Skeletal muscle tissue (tissue), 4 donors: Measurements from ENCODE around the gene TMEM167A. TPM values are rescaled to one million over a fixed set of nuclear protein-coding genes. Genes with fewer than 3 reads are reported as not detected.

Experiments used
- H3K27ac ChIP-seq: one replicate; pipeline ENCODE4 v1.7.0; 2013; ENCODE audit warnings: mild to moderate bottlenecking, low read depth, low read length, inconsistent platforms
- H3K27me3 ChIP-seq, 3 donors: one replicate each; pipeline ENCODE4 v1.7.0; 2013; ENCODE audit warnings: low read length in 3 of 3; ENCODE audit not compliant: control insufficient read depth in 3 of 3, insufficient read depth in 3 of 3
- H3K36me3 ChIP-seq, 3 donors: one replicate each; pipeline ENCODE4 v1.7.0; 2013; ENCODE audit warnings: low read length in 3 of 3; ENCODE audit not compliant: control insufficient read depth in 3 of 3, insufficient read depth in 3 of 3
- H3K4me1 ChIP-seq, 3 donors: one replicate each; pipeline ENCODE4 v1.7.0; 2013; ENCODE audit warnings: low read length in 3 of 3, mild to moderate bottlenecking in 3 of 3; ENCODE audit not compliant: control insufficient read depth in 3 of 3, insufficient read depth in 3 of 3
- H3K4me3 ChIP-seq, 3 donors: one replicate each; pipeline ENCODE4 v1.7.0; 2013; ENCODE audit warnings: low read length in 3 of 3
- H3K9ac ChIP-seq, 3 donors: one replicate each; pipeline ENCODE4 v1.7.0; 2013; ENCODE audit warnings: low read length in 3 of 3, mild to moderate bottlenecking in 3 of 3, moderate library complexity in 2 of 3, low read depth in 1 of 3
- H3K9me3 ChIP-seq, 3 donors: one replicate each; pipeline ENCODE4 v1.7.0; 2013; ENCODE audit warnings: low read length in 3 of 3; ENCODE audit not compliant: control insufficient read depth in 3 of 3
- total RNA-seq: library from RNA; depleted of rRNA; stranded (reverse); fragments of >200 nt; gene quantifications from one replicate; pipeline ENCODE4 v1.2.3, GENCODE V29; 2014
- donor health status: Osteomylitis.

Gene TMEM167A
- total RNA-seq, 1 donor from 2014 or later, result 44.9 TPM

DNA sequence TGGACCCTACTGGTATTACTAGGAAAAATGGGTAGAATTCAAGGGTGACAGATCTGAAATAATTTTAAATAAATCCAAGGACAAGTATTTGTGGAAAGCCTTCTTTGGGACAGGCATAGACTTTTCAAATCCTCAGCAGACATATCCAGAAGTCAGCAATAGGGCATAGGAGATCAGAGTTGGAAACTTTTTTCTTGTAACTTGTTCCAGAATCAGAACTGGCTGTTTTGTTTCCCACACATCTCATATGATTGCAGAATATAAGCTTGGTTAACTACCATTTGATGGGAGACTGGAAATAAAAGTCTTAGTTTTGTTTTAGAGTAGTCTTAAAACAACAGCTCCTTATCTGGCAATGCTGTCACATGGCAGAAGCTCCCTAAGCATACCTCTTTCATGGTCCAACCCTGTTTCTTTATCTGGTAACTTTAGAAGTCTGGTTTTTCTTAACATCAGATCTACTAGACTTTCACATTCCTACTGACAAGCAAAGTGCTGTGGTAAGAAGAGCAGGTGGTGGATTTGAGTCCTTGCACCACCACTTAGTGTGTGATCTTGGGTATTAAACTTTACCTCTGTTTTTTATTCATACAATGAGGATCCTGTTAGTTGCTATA, 25.3 kb upstream of the TMEM167A start:
- H3K27ac ChIP-seq, result no peak overlapping the region
- H3K4me1 ChIP-seq, result peaks cover 0 to 3% (median 0%) of the 10 kb centered on the region in 3 donors
- H3K9ac ChIP-seq, result no peak overlapping the region

DNA sequence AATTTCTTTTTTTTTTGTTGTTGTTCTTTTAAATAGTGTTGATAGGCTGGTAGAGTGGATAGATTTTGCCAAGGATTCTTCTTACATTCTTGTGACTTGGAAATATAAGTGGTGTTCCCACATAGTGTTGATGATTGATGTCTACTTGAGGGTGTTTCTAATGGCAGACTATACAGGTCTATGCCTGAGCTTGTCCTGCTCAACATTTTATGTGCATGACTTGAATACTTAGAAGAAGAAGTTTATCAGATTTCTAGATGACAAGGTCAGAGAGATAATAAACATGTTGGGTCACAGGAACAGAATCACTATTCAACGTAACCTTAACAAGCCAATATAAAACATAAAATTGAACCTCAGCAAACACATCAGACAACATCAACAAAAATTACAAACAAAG, 24.3 kb upstream of the TMEM167A start:
- Histone ChIP-seq H3K36me3 (no peaks in the 10 kb centered on the region), H3K4me3 (no peak overlapping the region), H3K4me1 (peaks cover 0 to 3% (median 0%) of the 10 kb centered on the region in 3 donors), H3K27ac (no peak overlapping the region), H3K27me3 (no peaks in the 10 kb centered on the region), H3K9ac (no peak overlapping the region), H3K9me3 (no peaks in the 10 kb centered on the region)

More for the DNA sequence above, 25.3 kb upstream of the TMEM167A start:
- Histone ChIP-seq H3K4me3 (no peak overlapping the region), H3K9me3 (no peaks in the 10 kb centered on the region), H3K36me3 (no peaks in the 10 kb centered on the region), H3K27me3 (no peaks in the 10 kb centered on the region)

GRCh38 chr5:83099445-83099844, 22.3 kb upstream of the TMEM167A start:
- no peaks in the 10 kb centered on the region for H3K36me3 ChIP-seq
- H3K9me3 ChIP-seq, result no peaks in the 10 kb centered on the region
- H3K27me3 ChIP-seq, result no peaks in the 10 kb centered on the region
- peaks cover 0 to 3% (median 0%) of the 10 kb centered on the region in 3 donors for H3K4me1 ChIP-seq
- no peak overlapping the region for H3K27ac ChIP-seq
- no peak overlapping the region for H3K4me3 ChIP-seq
- H3K9ac ChIP-seq, result no peak overlapping the region

GRCh38 chr5:83099001-83099400, 21.8 kb upstream of the TMEM167A start:
- Histone ChIP-seq H3K4me1 (peaks cover 0 to 3% (median 0%) of the 10 kb centered on the region in 3 donors), H3K27ac (no peak overlapping the region), H3K36me3 (no peaks in the 10 kb centered on the region)

DNA sequence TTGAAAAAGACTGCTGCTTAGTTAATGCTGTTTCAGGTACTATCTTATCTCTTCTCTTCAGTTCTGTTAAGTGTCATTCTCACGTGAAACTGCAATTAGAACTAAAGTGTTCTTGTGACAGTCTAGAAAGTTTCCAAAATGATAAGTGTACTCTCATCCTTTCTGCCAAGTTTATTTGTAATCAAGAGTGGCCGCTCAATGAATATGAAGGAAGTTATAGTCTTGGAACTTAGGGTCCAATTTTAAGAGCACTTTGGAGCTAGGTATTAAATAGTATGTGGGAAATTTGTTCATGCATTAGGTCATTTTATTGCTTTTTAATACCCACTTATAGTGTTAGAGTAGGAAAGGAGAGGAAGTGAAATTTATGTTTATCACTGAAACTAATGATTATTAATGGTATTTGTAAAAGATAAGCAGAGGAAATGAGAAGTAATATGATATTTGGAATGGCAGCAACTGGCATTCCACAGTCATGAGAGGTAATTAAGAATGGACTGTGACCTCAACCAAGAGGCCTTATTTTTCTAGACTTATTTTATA, 20.6 kb upstream of the TMEM167A start:
- Histone ChIP-seq H3K27ac (no peak overlapping the region), H3K36me3 (no peaks in the 10 kb centered on the region), H3K4me1 (peaks cover 0 to 3% (median 0%) of the 10 kb centered on the region in 3 donors), H3K4me3 (no peak overlapping the region), H3K9me3 (no peaks in the 10 kb centered on the region), H3K9ac (no peak overlapping the region), H3K27me3 (no peaks in the 10 kb centered on the region)

More at GRCh38 chr5:83099001-83099400, 21.8 kb upstream of the TMEM167A start:
- Histone ChIP-seq H3K4me3 (no peak overlapping the region), H3K27me3 (no peaks in the 10 kb centered on the region), H3K9me3 (no peaks in the 10 kb centered on the region), H3K9ac (no peak overlapping the region)

- no peak overlapping the region for H3K9ac ChIP-seq
- H3K9me3 ChIP-seq, result no peaks in the 10 kb centered on the region
- H3K4me3 ChIP-seq, result no peak overlapping the region
- no peak overlapping the region for H3K27ac ChIP-seq
- peaks cover 0 to 3% (median 0%) of the 10 kb centered on the region in 3 donors for H3K4me1 ChIP-seq
- H3K36me3 ChIP-seq, result no peaks in the 10 kb centered on the region
- no peaks in the 10 kb centered on the region for H3K27me3 ChIP-seq
These were observed 19.6 kb upstream of the TMEM167A start for GRCh38 chr5:83096660-83097339.

GRCh38 chr5:83095957-83096539, 18.9 kb upstream of the TMEM167A start:
- Histone ChIP-seq H3K27ac (no peak overlapping the region), H3K4me1 (peaks cover 0 to 3% (median 0%) of the 10 kb centered on the region in 3 donors), H3K4me3 (no peak overlapping the region), H3K27me3 (no peaks in the 10 kb centered on the region), H3K9ac (no peak overlapping the region), H3K36me3 (no peaks in the 10 kb centered on the region), H3K9me3 (no peaks in the 10 kb centered on the region)

DNA sequence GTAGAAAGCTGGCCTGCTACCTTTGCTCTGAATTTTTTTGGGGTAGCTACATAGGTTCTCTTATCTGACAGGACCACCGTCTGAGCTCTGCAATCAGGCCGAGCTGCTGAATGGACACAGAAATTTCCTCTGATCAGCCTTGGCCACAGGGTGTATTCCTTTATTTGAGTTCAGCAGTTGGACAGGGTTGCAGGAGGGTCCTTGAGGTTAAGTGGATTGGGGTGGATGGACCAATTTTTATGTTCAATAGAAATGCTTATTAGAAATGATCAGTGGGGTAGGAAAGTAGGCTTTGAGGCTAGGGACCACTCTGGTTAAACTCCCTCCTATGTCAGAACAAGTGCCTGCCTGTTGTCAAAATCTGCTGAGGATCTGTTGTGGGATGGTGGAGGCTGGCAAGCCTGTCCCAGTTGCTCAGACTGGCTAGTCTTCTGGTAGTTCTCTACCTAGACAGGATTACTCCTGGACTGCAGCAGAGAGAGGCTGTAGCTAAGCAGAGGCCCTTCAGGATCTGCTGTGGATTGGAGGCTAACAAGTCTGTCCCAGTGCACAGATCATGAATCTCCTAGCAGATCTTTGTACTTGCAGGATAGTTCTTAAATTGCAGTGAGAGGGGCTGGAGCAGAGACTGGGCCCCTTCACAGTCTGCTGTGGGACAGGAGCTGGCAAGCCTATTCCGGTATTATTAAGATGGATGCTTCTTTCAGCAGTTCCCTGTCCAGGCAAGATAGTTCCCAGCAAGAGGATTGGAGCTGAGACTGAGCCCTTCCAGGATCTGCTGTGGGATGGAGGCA, 18.2 kb upstream of the TMEM167A start:
- Histone ChIP-seq H3K9me3 (no peaks in the 10 kb centered on the region), H3K4me3 (no peak overlapping the region), H3K9ac (no peak overlapping the region), H3K27ac (no peak overlapping the region), H3K27me3 (no peaks in the 10 kb centered on the region), H3K4me1 (peaks cover 0 to 3% (median 0%) of the 10 kb centered on the region in 3 donors), H3K36me3 (no peaks in the 10 kb centered on the region)

- Histone ChIP-seq H3K27ac (no peak overlapping the region), H3K4me1 (peaks cover 0 to 3% (median 0%) of the 10 kb centered on the region in 3 donors), H3K27me3 (no peaks in the 10 kb centered on the region), H3K4me3 (no peak overlapping the region), H3K9ac (no peak overlapping the region), H3K9me3 (no peaks in the 10 kb centered on the region), H3K36me3 (no peaks in the 10 kb centered on the region)
These were observed 16.5 kb upstream of the TMEM167A start for GRCh38 chr5:83093692-83094091.
